Neural cell (in vitro differentiated cells): Measurements from ENCODE around the gene LOXHD1.

ENCODE experiments used
- CTCF ChIP-seq: fragments of 450-650 bp; IDR thresholded peaks from 2 replicates; pipeline ENCODE4 v1.5.1; 2014; ENCODE audit warnings: antibody characterized with exemption, mild to moderate bottlenecking, moderate library complexity; ENCODE audit not compliant: poor library complexity, severe bottlenecking
- EP300 ChIP-seq: fragments of 450-650 bp; conservative IDR thresholded peaks from 2 replicates; pipeline ENCODE4 v1.6.1; 2014; ENCODE audit warnings: antibody characterized with exemption, mild to moderate bottlenecking, moderate library complexity; ENCODE audit not compliant: poor library complexity, severe bottlenecking
- EZH2 ChIP-seq: fragments of 200-600, 300-800 bp; shearing (Covaris generic), sonication (generic); IDR thresholded peaks from 2 replicates; pipeline ENCODE4 v1.6.1; 2014; ENCODE audit warnings: antibody characterized with exemption, low read length, borderline replicate concordance, mild to moderate bottlenecking; ENCODE audit not compliant: insufficient read depth, poor library complexity, severe bottlenecking
- MXI1 ChIP-seq: fragments of 450-650 bp; conservative IDR thresholded peaks from 2 replicates; pipeline ENCODE4 v1.6.1; 2014; ENCODE audit warnings: antibody characterized with exemption, mild to moderate bottlenecking; ENCODE audit not compliant: poor library complexity, severe bottlenecking
- POLR2AphosphoS5 ChIP-seq: IDR thresholded peaks from 2 replicates; pipeline ENCODE4 v1.6.1; 2012
- RAD21 ChIP-seq: fragments of 450-650 bp; conservative IDR thresholded peaks from 2 replicates; pipeline ENCODE4 v1.6.1; 2014; ENCODE audit warnings: antibody characterized with exemption, mild to moderate bottlenecking, moderate library complexity
- REST ChIP-seq: IDR thresholded peaks from 2 replicates; pipeline ENCODE4 v1.6.1; 2012; ENCODE audit warnings: borderline replicate concordance
- SMC3 ChIP-seq: fragments of 450-650 bp; conservative IDR thresholded peaks from 2 replicates; pipeline ENCODE4 v1.6.1; 2014; ENCODE audit warnings: antibody characterized with exemption, mild to moderate bottlenecking, moderate library complexity; ENCODE audit not compliant: poor library complexity
- TAF1 ChIP-seq: IDR thresholded peaks from 2 replicates; pipeline ENCODE4 v1.6.1; 2012; ENCODE audit warnings: low read depth

- TF ChIP-seq CTCF (no peak), EP300 (no peak), SMC3 (no peak), MXI1 (no peak), EZH2 (no peak), TAF1 (no peak), POLR2AphosphoS5 (no peak), RAD21 (no peak), REST (no peak)
Observed at GRCh38 chr18:46571756-46572155, 85.3 kb downstream of the LOXHD1 start.
